MM.1S (cell line): ENCODE measurements around the gene TMBIM4.

ENCODE experiments used
- EZH2 ChIP-seq: fragments of 300-600 bp; sonication (generic); optimal IDR thresholded peaks from 2 replicates; pipeline ENCODE3; 2017; ENCODE audit warnings: low read depth, mild to moderate bottlenecking, antibody characterized with exemption, low read length, mixed read lengths
- EZH2phosphoT487 ChIP-seq: fragments of 300-600 bp; sonication (generic); IDR thresholded peaks from 2 replicates; pipeline ENCODE4 v1.6.1; 2018; ENCODE audit warnings: antibody characterized with exemption, low read length
- TF ChIP-seq, protein P1 (sequence below): fragments of 300-600 bp; sonication (generic); IDR thresholded peaks from 2 replicates; pipeline ENCODE4 v1.5.1; 2016; ENCODE audit warnings: antibody characterized with exemption, low read length, mixed read lengths

DNA sequence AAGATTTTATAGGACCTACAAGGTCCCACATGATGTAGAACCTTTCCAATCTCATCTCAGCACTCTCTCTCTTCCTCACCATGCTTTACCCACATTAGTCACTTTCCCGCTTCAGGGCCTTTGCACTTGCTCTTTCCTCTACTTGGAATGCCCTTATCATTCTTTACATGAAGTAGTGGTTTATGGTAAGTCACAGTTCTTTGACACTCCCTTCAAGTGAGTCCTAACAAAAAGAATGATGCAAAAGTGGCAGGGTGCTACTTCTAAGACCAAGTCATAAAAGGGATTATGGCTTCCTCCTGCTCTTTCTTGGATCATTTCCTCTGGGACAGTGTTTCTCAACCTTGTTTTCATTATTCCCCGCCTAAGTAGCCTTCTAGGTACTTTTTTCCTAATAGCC lies 13.1 kb downstream of the TMBIM4 start:
- TF ChIP-seq, protein P1, sequence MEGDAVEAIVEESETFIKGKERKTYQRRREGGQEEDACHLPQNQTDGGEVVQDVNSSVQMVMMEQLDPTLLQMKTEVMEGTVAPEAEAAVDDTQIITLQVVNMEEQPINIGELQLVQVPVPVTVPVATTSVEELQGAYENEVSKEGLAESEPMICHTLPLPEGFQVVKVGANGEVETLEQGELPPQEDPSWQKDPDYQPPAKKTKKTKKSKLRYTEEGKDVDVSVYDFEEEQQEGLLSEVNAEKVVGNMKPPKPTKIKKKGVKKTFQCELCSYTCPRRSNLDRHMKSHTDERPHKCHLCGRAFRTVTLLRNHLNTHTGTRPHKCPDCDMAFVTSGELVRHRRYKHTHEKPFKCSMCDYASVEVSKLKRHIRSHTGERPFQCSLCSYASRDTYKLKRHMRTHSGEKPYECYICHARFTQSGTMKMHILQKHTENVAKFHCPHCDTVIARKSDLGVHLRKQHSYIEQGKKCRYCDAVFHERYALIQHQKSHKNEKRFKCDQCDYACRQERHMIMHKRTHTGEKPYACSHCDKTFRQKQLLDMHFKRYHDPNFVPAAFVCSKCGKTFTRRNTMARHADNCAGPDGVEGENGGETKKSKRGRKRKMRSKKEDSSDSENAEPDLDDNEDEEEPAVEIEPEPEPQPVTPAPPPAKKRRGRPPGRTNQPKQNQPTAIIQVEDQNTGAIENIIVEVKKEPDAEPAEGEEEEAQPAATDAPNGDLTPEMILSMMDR = no peak
- TF ChIP-seq EZH2 = no peak
- TF ChIP-seq EZH2phosphoT487 = no peak
